Gastrocnemius medialis (tissue), 4 donors: ENCODE results near the gene CLEC18C. TPM values are rescaled to one million over a fixed set of nuclear protein-coding genes. Genes with fewer than 3 reads are reported as not detected.

ENCODE experiments used
- ATAC-seq, 2 donors: fragments of 150-250 bp; one replicate each; pipeline ENCODE4 v1.9.1; 2016
- DNase-seq, 2 donors: peaks; one replicate each; pipeline ENCODE4 v3.0.0-alpha.2; 2019
- H3K27ac ChIP-seq, 4 donors: fragments of 200-600 bp; sonication (generic); 1 replicate in 1 of 4; 2 replicates in 3 of 4; pipeline ENCODE4 v1.5.1; 2016 to 2018; ENCODE audit warnings: mild to moderate bottlenecking in 2 of 4, moderate library complexity in 1 of 4
- H3K27me3 ChIP-seq, 3 donors: fragments of 200-600 bp; sonication (generic) in 2 of 3; 1 replicate in 1 of 3; 2 replicates in 2 of 3; pipeline versions ENCODE4 v1.5.1 to v1.6.0; 2016 to 2019; ENCODE audit warnings: mild to moderate bottlenecking in 1 of 3, moderate library complexity in 1 of 3
- H3K36me3 ChIP-seq, 2 donors: fragments of 200-600 bp; sonication (generic) in 1 of 2; one replicate each; pipeline ENCODE4 v1.5.1; 2017 to 2018
- H3K4me1 ChIP-seq, 2 donors: fragments of 200-600 bp; sonication (generic) in 1 of 2; one replicate each; pipeline ENCODE4 v1.5.1; 2016 to 2017; ENCODE audit warnings: mild to moderate bottlenecking in 2 of 2
- H3K4me3 ChIP-seq, 4 donors: fragments of 200-600 bp; sonication (generic) in 3 of 4; 1 replicate in 1 of 4; 2 replicates in 3 of 4; pipeline ENCODE4 v1.5.1; 2016 to 2019; ENCODE audit warnings: mild to moderate bottlenecking in 2 of 4
- H3K9me3 ChIP-seq, 3 donors: fragments of 200-600 bp; sonication (generic) in 2 of 3; 1 replicate in 1 of 3; 2 replicates in 2 of 3; pipeline ENCODE4 v1.5.1; 2016 to 2019
- CTCF ChIP-seq, 5 experiments: fragments of 450-650 bp in 3 of 5; fragments of 200-600 bp in 2 of 5; sonication (generic) in 2 of 5; IDR thresholded peaks in 4 of 5; conservative IDR thresholded peaks in 1 of 5; 1 replicate in 4 of 5; 2 replicates in 1 of 5; pipeline ENCODE4 v1.5.1; 2016 to 2019; ENCODE audit warnings: antibody characterized with exemption in 5 of 5, mild to moderate bottlenecking in 3 of 5, moderate library complexity in 3 of 5
- POLR2A ChIP-seq, 2 donors: fragments of 450-650 bp; IDR thresholded peaks; one replicate each; pipeline ENCODE4 v1.6.1; 2017; ENCODE audit warnings: antibody characterized with exemption in 2 of 2, mild to moderate bottlenecking in 2 of 2, moderate library complexity in 2 of 2
- in situ Hi-C, 4 donors: fragments of 200-750 bp; cut with MboI; loops; one replicate each; pipeline versions ENCODE4 v1.15.0 to v1.8.0; 2017; ENCODE audit warnings: low sequenced_read_pairs in 4 of 4
- intact Hi-C: fragments of 100-400 bp; cut with DNase I; formaldehyde crosslinking; loops from one replicate; pipeline ENCODE4 v1.15.1; 2023; ENCODE audit warnings: low total_unique reads
- total RNA-seq, 4 donors: library from RNA; depleted of rRNA; stranded (reverse); fragments of >200 nt; gene quantifications; one replicate each; pipeline versions ENCODE4 v1.1.0 to v1.2.3, GENCODE V29; 2016

The CLEC18C gene
- total RNA-seq, 4 donors from 2014 or later: 0.18 to 0.49 (median 0.41) TPM; not detected in 1

GRCh38 chr16:70156207-70156978, 17.2 kb upstream of the CLEC18C start:
- Histone ChIP-seq H3K36me3 (peaks cover 0 to 99% of the 10 kb centered on the region in 2 donors), H3K9me3 (no peaks in the 10 kb centered on the region), H3K27ac (no peak overlapping the region), H3K4me3 (no peak overlapping the region), H3K27me3 (no peaks in the 10 kb centered on the region), H3K4me1 (peaks cover 6 to 8% of the 10 kb centered on the region in 2 donors)
- DNase-seq (no peak), ATAC-seq (no peak)
- TF ChIP-seq CTCF (IDR thresholded peaks at IDR 0.05 in 4 of 5, conservative IDR thresholded peaks at IDR 0.05 in 1 of 5): no peak
- TF ChIP-seq POLR2A (IDR thresholded peaks at IDR 0.05): no peak
- intact Hi-C loops: no loop called here
- in situ Hi-C loops: loop anchor here in 1 of 4 donors (10.0 kb wide), 1 partner anchor 98 kb away; the partner anchor contains the start of gene EXOSC6

DNA sequence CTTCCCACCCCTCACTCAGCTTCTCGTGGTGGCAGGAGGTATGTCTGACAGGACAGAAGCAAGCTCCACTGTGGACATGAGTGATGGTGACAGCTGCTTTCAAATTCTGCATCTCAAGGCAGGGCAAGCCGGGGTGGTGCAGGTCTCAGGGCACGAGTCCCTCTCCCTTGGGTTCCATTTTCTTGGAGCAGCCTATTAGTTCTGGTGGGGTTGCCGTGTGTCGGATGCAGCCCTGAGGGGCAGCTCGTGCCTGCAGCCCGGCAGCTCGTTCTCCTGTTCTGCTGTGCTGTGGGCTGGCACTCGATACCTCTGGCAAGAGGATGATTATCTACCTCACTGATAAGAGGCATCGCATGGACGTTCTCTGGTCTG, 16.5 kb upstream of the CLEC18C start:
- peaks cover 6 to 8% of the 10 kb centered on the region in 2 donors for H3K4me1 ChIP-seq
- ATAC-seq (no peak), DNase-seq (no peak)
- intact Hi-C loops (no loop called here), in situ Hi-C loops (loop anchor here in 1 of 4 donors (10.0 kb wide), 1 partner anchor 98 kb away; the partner anchor contains the start of gene EXOSC6)
- H3K9me3 ChIP-seq: no peaks in the 10 kb centered on the region
- H3K27ac ChIP-seq: no peak overlapping the region
- TF ChIP-seq CTCF (IDR thresholded peaks at IDR 0.05 in 4 of 5, conservative IDR thresholded peaks at IDR 0.05 in 1 of 5) (no peak), POLR2A (IDR thresholded peaks at IDR 0.05) (no peak)
- no peaks in the 10 kb centered on the region for H3K27me3 ChIP-seq
- H3K4me3 ChIP-seq: no peak overlapping the region
- H3K36me3 ChIP-seq: peaks cover 0 to 99% of the 10 kb centered on the region in 2 donors

GRCh38 chr16:70157477-70158260, 15.9 kb upstream of the CLEC18C start:
- in situ Hi-C loops: loop anchor here in 1 of 4 donors (10.0 kb wide), 1 partner anchor 97 kb away; the partner anchor contains the start of gene EXOSC6
- Histone ChIP-seq H3K9me3 (no peaks in the 10 kb centered on the region), H3K27ac (no peak overlapping the region), H3K4me1 (peaks cover 6 to 8% of the 10 kb centered on the region in 2 donors), H3K27me3 (no peaks in the 10 kb centered on the region), H3K36me3 (peaks cover 0 to 98% of the 10 kb centered on the region in 2 donors), H3K4me3 (no peak overlapping the region)
- intact Hi-C loops: no loop called here
- DNase-seq: no peak
- TF ChIP-seq POLR2A (IDR thresholded peaks at IDR 0.05) (no peak), CTCF (IDR thresholded peaks at IDR 0.05 in 4 of 5, conservative IDR thresholded peaks at IDR 0.05 in 1 of 5) (no peak)
- no peak for ATAC-seq

DNA sequence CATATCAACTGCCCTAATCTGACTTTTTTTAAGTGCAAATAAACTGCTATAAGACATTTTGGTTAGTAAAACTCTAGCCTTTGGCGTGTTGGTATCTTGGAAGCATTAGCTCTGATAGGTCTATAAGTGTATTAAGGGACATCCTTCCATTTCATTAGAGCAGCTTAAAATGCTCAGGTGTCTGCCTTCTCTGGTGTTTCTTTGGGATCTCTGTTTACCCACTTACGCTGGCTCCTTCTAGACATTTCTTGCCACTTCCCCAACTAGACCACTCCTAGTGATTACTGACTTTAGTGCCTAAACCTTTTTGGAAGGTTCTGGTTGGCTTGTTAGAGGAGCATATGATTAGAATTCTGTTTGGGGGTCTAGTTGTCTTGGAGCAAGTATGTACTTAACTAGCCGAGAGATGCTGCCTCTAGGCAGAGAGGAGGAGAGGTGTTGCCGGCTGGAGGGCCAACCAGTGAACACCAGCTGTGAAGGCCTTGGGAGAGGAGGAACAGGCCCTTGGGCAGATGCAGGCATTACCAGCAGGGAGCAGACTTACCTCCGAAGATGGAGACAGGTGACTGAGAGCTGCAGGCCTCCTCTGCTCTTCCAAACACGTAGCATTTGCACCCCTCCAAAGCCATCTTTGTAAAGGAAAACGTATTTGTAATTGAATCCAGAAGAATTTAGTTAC, 15.2 kb upstream of the CLEC18C start:
- H3K27me3 ChIP-seq: no peaks in the 10 kb centered on the region
- no peak for TF ChIP-seq POLR2A (IDR thresholded peaks at IDR 0.05)
- TF ChIP-seq CTCF (IDR thresholded peaks at IDR 0.05 in 4 of 5, conservative IDR thresholded peaks at IDR 0.05 in 1 of 5): no peak
- ATAC-seq (no peak), DNase-seq (no peak)
- H3K4me3 ChIP-seq: no peak overlapping the region
- peaks cover 0 to 91% of the 10 kb centered on the region in 2 donors for H3K36me3 ChIP-seq
- peaks cover 1 to 3% of the 10 kb centered on the region in 2 donors for H3K4me1 ChIP-seq
- intact Hi-C loops (no loop called here), in situ Hi-C loops (loop anchor here in 1 of 4 donors (10.0 kb wide), 1 partner anchor 96 kb away; the partner anchor contains the start of gene EXOSC6)
- H3K9me3 ChIP-seq: no peaks in the 10 kb centered on the region
- H3K27ac ChIP-seq: no peak overlapping the region
